ENCODE data around the gene CTSZ. TPM values are rescaled to one million over a fixed set of nuclear protein-coding genes. Genes with fewer than 3 reads are reported as not detected.

CTSZ gene
- total RNA-seq, 1 donor from 2014 or later = 48.1 TPM

- Mint-ChIP-seq H3K4me1 (peaks cover 50% of the 10 kb centered on the region), H3K4me3 (no peak overlapping the region)
Observed at GRCh38 chr20:59026904-59027740, 20.1 kb upstream of the CTSZ start.

GRCh38 chr20:59025511-59025910 is 18.5 kb upstream of the CTSZ start:
- H3K27ac Mint-ChIP-seq = peak overlapping the region; percentile 32
- no peak for DNase-seq
- H3K36me3 Mint-ChIP-seq (ENCODE audit: low read depth) = peaks cover 70% of the 10 kb centered on the region
- no peak overlapping the region for H3K4me3 Mint-ChIP-seq
- H3K27me3 Mint-ChIP-seq = no peaks in the 10 kb centered on the region
- H3K4me1 Mint-ChIP-seq = peaks cover 42% of the 10 kb centered on the region
- intact Hi-C loops (cut with micrococcal nuclease) = no loop called here
- no peaks in the 10 kb centered on the region for H3K9me3 Mint-ChIP-seq

More at GRCh38 chr20:59026904-59027740, 20.1 kb upstream of the CTSZ start:
- H3K36me3 Mint-ChIP-seq (ENCODE audit: low read depth) = peaks cover 78% of the 10 kb centered on the region
- intact Hi-C loops (cut with micrococcal nuclease) = no loop called here
- no peak for DNase-seq
- no peaks in the 10 kb centered on the region for H3K27me3 Mint-ChIP-seq
- no peaks in the 10 kb centered on the region for H3K9me3 Mint-ChIP-seq
- H3K27ac Mint-ChIP-seq = no peak overlapping the region

GRCh38 chr20:59025086-59025485 is 18.0 kb upstream of the CTSZ start:
- H3K27ac Mint-ChIP-seq = no peak overlapping the region
- no peak overlapping the region for H3K4me3 Mint-ChIP-seq
- peaks cover 38% of the 10 kb centered on the region for H3K4me1 Mint-ChIP-seq
- DNase-seq = no peak
- no peaks in the 10 kb centered on the region for H3K27me3 Mint-ChIP-seq
- peaks cover 66% of the 10 kb centered on the region for H3K36me3 Mint-ChIP-seq (ENCODE audit: low read depth)
- intact Hi-C loops (cut with micrococcal nuclease) = no loop called here
- no peaks in the 10 kb centered on the region for H3K9me3 Mint-ChIP-seq

GRCh38 chr20:59024111-59024530 is 17.1 kb upstream of the CTSZ start:
- peaks cover 31% of the 10 kb centered on the region for H3K4me1 Mint-ChIP-seq
- H3K27me3 Mint-ChIP-seq = no peaks in the 10 kb centered on the region
- DNase-seq = no peak
- no peak overlapping the region for H3K4me3 Mint-ChIP-seq
- peaks cover 57% of the 10 kb centered on the region for H3K36me3 Mint-ChIP-seq (ENCODE audit: low read depth)
- no peak overlapping the region for H3K27ac Mint-ChIP-seq
- H3K9me3 Mint-ChIP-seq = no peaks in the 10 kb centered on the region
- intact Hi-C loops (cut with micrococcal nuclease) = no loop called here

- peaks cover 52% of the 10 kb centered on the region for H3K36me3 Mint-ChIP-seq (ENCODE audit: low read depth)
- intact Hi-C loops (cut with micrococcal nuclease) = no loop called here
- no peaks in the 10 kb centered on the region for H3K27me3 Mint-ChIP-seq
- no peaks in the 10 kb centered on the region for H3K9me3 Mint-ChIP-seq
- DNase-seq = no peak
- H3K4me3 Mint-ChIP-seq = no peak overlapping the region
- H3K27ac Mint-ChIP-seq = no peak overlapping the region
- peaks cover 26% of the 10 kb centered on the region for H3K4me1 Mint-ChIP-seq
Observed at GRCh38 chr20:59023616-59024015, 16.6 kb upstream of the CTSZ start.

GRCh38 chr20:59022754-59023153 is 15.7 kb upstream of the CTSZ start:
- no peak for DNase-seq
- H3K4me3 Mint-ChIP-seq = no peak overlapping the region
- H3K27me3 Mint-ChIP-seq = no peaks in the 10 kb centered on the region
- H3K27ac Mint-ChIP-seq = no peak overlapping the region
- H3K36me3 Mint-ChIP-seq (ENCODE audit: low read depth) = peaks cover 46% of the 10 kb centered on the region
- intact Hi-C loops (cut with micrococcal nuclease) = no loop called here
- peaks cover 20% of the 10 kb centered on the region for H3K4me1 Mint-ChIP-seq
- no peaks in the 10 kb centered on the region for H3K9me3 Mint-ChIP-seq

GRCh38 chr20:59020938-59021551 is 14.0 kb upstream of the CTSZ start:
- no peak for DNase-seq
- Mint-ChIP-seq H3K27me3 (no peaks in the 10 kb centered on the region), H3K36me3 (ENCODE audit: low read depth) (peaks cover 31% of the 10 kb centered on the region), H3K4me3 (no peak overlapping the region), H3K4me1 (peaks cover 19% of the 10 kb centered on the region), H3K27ac (no peak overlapping the region), H3K9me3 (no peaks in the 10 kb centered on the region)
- intact Hi-C loops (cut with micrococcal nuclease) = no loop called here

GRCh38 chr20:59019217-59019616 is 12.2 kb upstream of the CTSZ start, which contains the start of gene TUBB1:
Gene TUBB1, plus strand, starts transcription at chr20:59019429. Its CDS starts 94 bp downstream, at chr20:59019523.
- Mint-ChIP-seq H3K27me3 (no peaks in the 10 kb centered on the region), H3K4me3 (no peak within 1 kb of the TSS), H3K4me1 (peaks cover 20% of the 10 kb centered on the region), H3K27ac (no peak within 1 kb of the TSS), H3K36me3 (ENCODE audit: low read depth) (peaks cover 17% of the 10 kb centered on the region), H3K9me3 (no peaks in the 10 kb centered on the region)
- intact Hi-C loops (cut with micrococcal nuclease) = no loop called here
- DNase-seq = no peak

- intact Hi-C loops (cut with micrococcal nuclease) = no loop called here
- Mint-ChIP-seq H3K27me3 (no peaks in the 10 kb centered on the region), H3K4me3 (no peak overlapping the region), H3K27ac (no peak overlapping the region), H3K9me3 (no peaks in the 10 kb centered on the region), H3K36me3 (ENCODE audit: low read depth) (peaks cover 14% of the 10 kb centered on the region), H3K4me1 (peaks cover 24% of the 10 kb centered on the region)
- no peak for DNase-seq
Observed at GRCh38 chr20:59018817-59019216, 11.8 kb upstream of the CTSZ start.

- no peaks in the 10 kb centered on the region for H3K27me3 Mint-ChIP-seq
Observed at GRCh38 chr20:59017493-59018231, 10.6 kb upstream of the CTSZ start.

GRCh38 chr20:59016795-59017492 is 9.9 kb upstream of the CTSZ start:
- Mint-ChIP-seq H3K27ac (peak overlapping the region; percentile 11), H3K4me3 (no peak overlapping the region), H3K4me1 (peaks cover 36% of the 10 kb centered on the region), H3K36me3 (ENCODE audit: low read depth) (no peaks in the 10 kb centered on the region), H3K9me3 (no peaks in the 10 kb centered on the region), H3K27me3 (no peaks in the 10 kb centered on the region)
- no peak for DNase-seq
- intact Hi-C loops (cut with micrococcal nuclease) = no loop called here

More at GRCh38 chr20:59017493-59018231, 10.6 kb upstream of the CTSZ start:
- H3K27ac Mint-ChIP-seq = peak overlapping the region; percentile 13
- H3K9me3 Mint-ChIP-seq = no peaks in the 10 kb centered on the region
- H3K36me3 Mint-ChIP-seq (ENCODE audit: low read depth) = peaks cover 5% of the 10 kb centered on the region
- intact Hi-C loops (cut with micrococcal nuclease) = no loop called here
- no peak overlapping the region for H3K4me3 Mint-ChIP-seq
- DNase-seq = no peak
- H3K4me1 Mint-ChIP-seq = peaks cover 32% of the 10 kb centered on the region

- Mint-ChIP-seq H3K27me3 (no peaks in the 10 kb centered on the region), H3K27ac (peak overlapping the region; percentile 36), H3K4me3 (no peak overlapping the region), H3K36me3 (ENCODE audit: low read depth) (no peaks in the 10 kb centered on the region), H3K4me1 (peaks cover 44% of the 10 kb centered on the region), H3K9me3 (no peaks in the 10 kb centered on the region)
- DNase-seq = no peak
- intact Hi-C loops (cut with micrococcal nuclease) = no loop called here
Observed at GRCh38 chr20:59015812-59016711, 9.0 kb upstream of the CTSZ start.

- H3K4me1 Mint-ChIP-seq = peaks cover 44% of the 10 kb centered on the region
- no peaks in the 10 kb centered on the region for H3K36me3 Mint-ChIP-seq (ENCODE audit: low read depth)
- H3K27ac Mint-ChIP-seq = no peak overlapping the region
- H3K4me3 Mint-ChIP-seq = no peak overlapping the region
- no peak for DNase-seq
- H3K9me3 Mint-ChIP-seq = no peaks in the 10 kb centered on the region
- no peaks in the 10 kb centered on the region for H3K27me3 Mint-ChIP-seq
- intact Hi-C loops (cut with micrococcal nuclease) = no loop called here
Observed at GRCh38 chr20:59015411-59015810, 8.4 kb upstream of the CTSZ start.
